ENCODE measurements around the gene KRT6B.

The KRT6B gene

GRCh38 chr12:52446367-52447045, 5.4 kb downstream of the KRT6B start:
- H3K36me3 ChIP-seq: no peaks in the 10 kb centered on the region
- H3K4me3 ChIP-seq: no peak overlapping the region
- H3K4me2 ChIP-seq: no peak overlapping the region
- H3K27ac ChIP-seq: no peak overlapping the region
- no peak overlapping the region for H3K9ac ChIP-seq
- no peaks in the 10 kb centered on the region for H3K27me3 ChIP-seq
- no peaks in the 10 kb centered on the region for H3K9me3 ChIP-seq
- H3K4me1 ChIP-seq: no peaks in the 10 kb centered on the region
- H4K20me1 ChIP-seq: no peaks in the 10 kb centered on the region
- TF ChIP-seq Cebpa-rat (IDR thresholded peaks at IDR 0.05): no peak

GRCh38 chr12:52445876-52446275, 6.1 kb downstream of the KRT6B start:
- no peak overlapping the region for H3K27ac ChIP-seq
- H3K36me3 ChIP-seq: no peaks in the 10 kb centered on the region
- no peaks in the 10 kb centered on the region for H3K27me3 ChIP-seq
- H3K9ac ChIP-seq: no peak overlapping the region
- H3K4me1 ChIP-seq: no peaks in the 10 kb centered on the region
- H3K9me3 ChIP-seq: no peaks in the 10 kb centered on the region
- no peak overlapping the region for H3K4me2 ChIP-seq
- TF ChIP-seq Cebpa-rat (IDR thresholded peaks at IDR 0.05): no peak
- H4K20me1 ChIP-seq: no peaks in the 10 kb centered on the region
- no peak overlapping the region for H3K4me3 ChIP-seq

- Histone ChIP-seq H3K4me3 (no peak overlapping the region), H3K27me3 (no peaks in the 10 kb centered on the region), H3K4me2 (no peak overlapping the region), H4K20me1 (no peaks in the 10 kb centered on the region), H3K27ac (no peak overlapping the region), H3K4me1 (no peaks in the 10 kb centered on the region), H3K36me3 (no peaks in the 10 kb centered on the region), H3K9me3 (no peaks in the 10 kb centered on the region), H3K9ac (no peak overlapping the region)
- no peak for TF ChIP-seq Cebpa-rat (IDR thresholded peaks at IDR 0.05)
These were observed 7.0 kb downstream of the KRT6B start for GRCh38 chr12:52444647-52445595.

GRCh38 chr12:52443966-52444365, 8.0 kb downstream of the KRT6B start:
- no peaks in the 10 kb centered on the region for H3K9me3 ChIP-seq
- no peak overlapping the region for H3K9ac ChIP-seq
- H3K4me1 ChIP-seq: no peaks in the 10 kb centered on the region
- H4K20me1 ChIP-seq: no peaks in the 10 kb centered on the region
- no peak overlapping the region for H3K27ac ChIP-seq
- no peak overlapping the region for H3K4me3 ChIP-seq
- no peaks in the 10 kb centered on the region for H3K36me3 ChIP-seq
- no peak overlapping the region for H3K4me2 ChIP-seq
- no peak for TF ChIP-seq Cebpa-rat (IDR thresholded peaks at IDR 0.05)
- no peaks in the 10 kb centered on the region for H3K27me3 ChIP-seq

- Histone ChIP-seq H3K4me3 (no peak overlapping the region), H3K36me3 (no peaks in the 10 kb centered on the region), H4K20me1 (no peaks in the 10 kb centered on the region), H3K4me2 (no peak overlapping the region), H3K9me3 (no peaks in the 10 kb centered on the region), H3K4me1 (no peaks in the 10 kb centered on the region), H3K27me3 (no peaks in the 10 kb centered on the region), H3K9ac (no peak overlapping the region), H3K27ac (no peak overlapping the region)
- TF ChIP-seq Cebpa-rat (IDR thresholded peaks at IDR 0.05): no peak
These were observed 9.3 kb downstream of the KRT6B start for GRCh38 chr12:52442600-52443061.

- no peaks in the 10 kb centered on the region for H4K20me1 ChIP-seq
- H3K9ac ChIP-seq: no peak overlapping the region
- no peak overlapping the region for H3K27ac ChIP-seq
- no peaks in the 10 kb centered on the region for H3K9me3 ChIP-seq
- TF ChIP-seq Cebpa-rat (IDR thresholded peaks at IDR 0.05): no peak
- H3K4me3 ChIP-seq: no peak overlapping the region
- H3K27me3 ChIP-seq: no peaks in the 10 kb centered on the region
- no peaks in the 10 kb centered on the region for H3K36me3 ChIP-seq
- no peak overlapping the region for H3K4me2 ChIP-seq
- H3K4me1 ChIP-seq: no peaks in the 10 kb centered on the region
These were observed 10.5 kb downstream of the KRT6B start for GRCh38 chr12:52441320-52441911.

GRCh38 chr12:52440821-52441319, 11.1 kb downstream of the KRT6B start:
- H3K4me1 ChIP-seq: no peaks in the 10 kb centered on the region
- TF ChIP-seq Cebpa-rat (IDR thresholded peaks at IDR 0.05): no peak
- H3K4me3 ChIP-seq: no peak overlapping the region
- no peak overlapping the region for H3K27ac ChIP-seq
- H3K9ac ChIP-seq: no peak overlapping the region
- no peaks in the 10 kb centered on the region for H3K27me3 ChIP-seq
- no peaks in the 10 kb centered on the region for H3K9me3 ChIP-seq
- no peaks in the 10 kb centered on the region for H3K36me3 ChIP-seq
- H4K20me1 ChIP-seq: no peaks in the 10 kb centered on the region
- H3K4me2 ChIP-seq: no peak overlapping the region

- Histone ChIP-seq H3K27ac (no peak overlapping the region), H3K36me3 (no peaks in the 10 kb centered on the region), H3K4me3 (no peak overlapping the region), H3K4me1 (no peaks in the 10 kb centered on the region), H3K9ac (no peak overlapping the region), H3K9me3 (no peaks in the 10 kb centered on the region), H3K27me3 (no peaks in the 10 kb centered on the region), H3K4me2 (no peak overlapping the region), H4K20me1 (no peaks in the 10 kb centered on the region)
- TF ChIP-seq Cebpa-rat (IDR thresholded peaks at IDR 0.05): no peak
These were observed 12.1 kb downstream of the KRT6B start for GRCh38 chr12:52439845-52440244.

GRCh38 chr12:52439420-52439819, 12.5 kb downstream of the KRT6B start:
- no peaks in the 10 kb centered on the region for H3K4me1 ChIP-seq
- H4K20me1 ChIP-seq: no peaks in the 10 kb centered on the region
- H3K9ac ChIP-seq: no peak overlapping the region
- no peak overlapping the region for H3K4me3 ChIP-seq
- no peak overlapping the region for H3K4me2 ChIP-seq
- H3K27me3 ChIP-seq: no peaks in the 10 kb centered on the region
- TF ChIP-seq Cebpa-rat (IDR thresholded peaks at IDR 0.05): no peak
- no peaks in the 10 kb centered on the region for H3K9me3 ChIP-seq
- no peak overlapping the region for H3K27ac ChIP-seq
- H3K36me3 ChIP-seq: no peaks in the 10 kb centered on the region
